Activated CD4-positive, alpha-beta T cell treated with anti-CD3 and anti-CD28 coated beads, Interleukin-2, amount 50 U/mL, for 48 hours (primary cell): Measurements from ENCODE around the gene TMEM179.

ENCODE experiments used
- DNase-seq, 2 experiments: peaks; one replicate each; pipeline ENCODE4 v3.0.0-alpha.2; 2020

The TMEM179 gene

DNA sequence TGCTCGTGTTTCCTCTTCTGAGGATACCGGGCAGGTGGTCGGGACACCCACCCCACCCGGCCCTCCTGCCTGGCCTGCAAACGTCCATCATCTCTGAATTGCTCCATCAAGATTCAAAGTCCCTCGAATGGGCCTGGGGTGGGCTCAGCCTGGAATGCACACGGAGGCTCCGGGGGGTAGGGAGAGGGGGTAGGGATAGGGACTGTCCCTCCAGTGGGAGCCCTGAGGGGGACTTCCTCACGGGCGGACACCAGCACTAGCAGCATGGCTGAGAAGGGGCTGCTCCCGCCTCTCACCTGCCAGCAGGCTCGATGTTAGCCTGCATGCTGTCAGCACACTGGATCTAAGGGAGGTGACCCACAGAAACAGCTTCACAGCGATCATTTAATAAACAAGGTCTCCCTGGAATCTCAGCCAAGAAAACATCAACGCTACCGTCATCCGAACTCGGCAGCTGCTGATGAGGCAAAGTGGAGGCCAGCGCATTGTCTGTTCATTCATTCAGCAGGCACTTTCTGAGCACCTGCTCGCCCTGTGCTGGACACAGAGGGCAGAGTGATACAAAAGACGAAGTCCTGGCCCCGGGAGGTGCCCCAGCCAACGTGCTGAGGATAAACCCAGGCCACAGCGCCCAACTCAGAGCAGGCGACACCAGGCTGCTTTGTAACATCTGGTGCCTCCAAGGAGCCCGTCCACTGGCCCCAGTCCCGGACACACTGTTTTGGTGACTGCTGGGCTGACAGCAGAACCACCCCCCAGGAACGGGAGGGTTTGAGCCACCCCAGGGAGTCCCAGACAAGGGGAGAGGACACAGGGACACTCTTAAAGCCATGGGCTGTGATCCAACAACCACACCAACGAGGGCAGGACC, 6.3 kb downstream of the TMEM179 start:
- DNase-seq, result no peak

DNA sequence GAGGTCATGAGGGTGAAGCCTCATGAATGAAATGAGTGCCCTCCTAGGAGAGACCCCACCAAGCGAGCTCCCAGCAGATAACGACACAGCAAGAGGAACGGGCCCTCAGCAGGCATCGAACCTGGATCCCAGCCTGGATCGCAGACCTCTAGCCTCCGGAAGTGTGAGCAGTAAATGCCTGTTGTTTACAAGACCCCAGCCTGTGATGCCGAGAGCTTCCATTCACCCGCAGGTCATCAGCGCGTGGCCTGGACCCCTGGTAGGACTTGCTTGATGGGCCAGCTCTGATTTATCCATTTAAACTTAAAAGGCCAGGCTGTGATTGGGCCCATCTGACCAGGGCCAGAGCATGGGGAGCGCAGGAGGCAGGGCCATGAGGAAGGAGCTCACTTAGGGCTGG, 7.0 kb downstream of the TMEM179 start:
- no peak for DNase-seq

DNA sequence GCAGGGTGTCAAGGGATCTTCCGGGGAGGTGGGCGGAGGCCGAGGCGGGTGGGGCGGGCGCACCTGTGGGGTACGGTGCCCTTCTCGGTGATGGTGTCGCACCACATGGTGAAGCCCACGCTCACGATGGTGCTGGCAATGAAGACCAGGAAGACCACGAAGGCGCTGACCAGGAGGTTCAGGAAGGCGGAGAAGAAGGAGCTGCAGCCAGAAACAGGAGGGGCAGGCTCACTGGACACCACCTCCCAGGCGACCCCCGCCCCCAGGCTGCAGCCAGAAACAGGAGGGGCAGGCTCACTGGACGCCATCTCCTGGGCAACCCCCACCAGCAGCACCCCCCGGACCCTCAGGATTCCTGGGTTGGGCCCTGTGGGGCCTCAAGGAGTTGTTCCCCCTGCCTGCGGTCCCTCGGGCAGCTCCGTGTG, 7.6 kb downstream of the TMEM179 start:
- DNase-seq, result no peak

DNA sequence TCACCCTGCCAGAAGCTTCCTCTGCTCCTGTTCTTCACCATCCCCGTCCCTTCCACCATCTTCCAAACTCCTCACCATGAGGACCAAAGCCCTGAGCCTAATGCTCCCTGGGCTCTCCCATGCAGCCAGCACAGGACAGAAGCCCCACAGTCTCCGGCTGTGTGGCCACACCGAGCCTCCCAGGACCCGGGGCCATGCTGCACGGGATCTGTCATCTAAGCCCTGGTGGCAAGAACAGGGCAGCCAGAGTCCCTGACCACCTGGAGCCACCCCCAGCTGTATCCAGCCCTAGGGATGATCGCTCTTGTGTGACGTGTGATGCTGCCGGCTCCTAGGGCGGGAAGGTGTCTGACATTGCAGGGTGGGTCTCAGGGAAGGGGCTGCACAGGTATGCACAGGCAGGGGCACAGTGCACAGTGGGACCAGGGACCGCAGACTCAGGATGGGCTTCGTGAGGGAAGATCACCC, 8.1 kb downstream of the TMEM179 start:
- no peak for DNase-seq

DNA sequence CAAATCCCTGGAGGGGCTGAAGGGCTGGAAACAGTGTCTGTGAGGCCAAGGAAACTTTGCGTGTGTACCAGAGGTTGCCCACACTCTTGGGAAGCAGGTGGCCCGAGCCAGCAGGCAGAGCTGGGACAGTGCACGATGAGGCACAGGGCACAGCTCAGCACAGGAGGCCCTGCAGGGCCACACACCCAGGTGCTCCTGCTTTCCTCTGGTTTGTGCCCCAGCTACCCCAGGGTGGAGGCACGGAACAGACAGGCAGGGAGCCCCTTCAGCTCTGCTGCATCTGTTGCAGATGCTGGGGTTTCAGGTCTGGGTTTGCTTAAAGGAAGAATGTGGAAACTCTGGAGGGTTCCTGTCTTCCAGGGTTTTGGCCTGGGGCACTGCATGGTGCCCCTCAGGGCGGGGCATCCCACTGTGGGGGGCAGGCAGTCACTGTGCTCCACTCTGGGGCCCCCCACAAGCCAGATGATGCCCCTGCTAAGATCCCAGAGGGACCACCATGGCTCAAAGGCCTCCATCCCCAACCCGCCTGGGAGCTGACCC, 8.6 kb downstream of the TMEM179 start:
- no peak for DNase-seq

DNA sequence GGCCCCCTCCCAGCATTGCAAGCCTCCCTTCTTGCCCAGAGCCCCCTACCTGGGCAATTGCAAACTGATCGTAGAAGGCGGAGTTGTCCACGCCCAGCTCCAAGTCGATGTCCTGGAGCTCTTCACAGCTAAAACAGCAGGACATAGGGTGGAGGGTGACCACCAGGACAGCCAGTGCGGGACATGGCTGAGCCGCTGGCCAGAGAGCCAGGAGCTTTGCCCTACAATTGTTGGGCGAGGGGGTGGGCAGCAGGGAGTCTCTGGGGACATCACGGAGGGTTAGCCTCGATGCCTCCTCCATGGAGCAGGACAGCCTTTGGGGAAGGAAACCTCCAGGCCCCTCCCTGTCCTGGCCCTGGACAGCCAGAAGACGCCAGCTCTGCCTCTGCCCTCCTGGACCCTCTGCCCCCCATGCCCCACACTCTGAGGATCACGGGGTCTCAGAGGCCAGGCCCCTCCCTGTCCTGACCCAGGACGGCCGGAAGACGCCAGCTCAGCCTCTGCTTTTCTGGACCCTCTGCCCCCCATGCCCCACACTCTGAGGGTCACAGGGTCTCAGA, 9.4 kb downstream of the TMEM179 start:
- DNase-seq, result no peak

DNA sequence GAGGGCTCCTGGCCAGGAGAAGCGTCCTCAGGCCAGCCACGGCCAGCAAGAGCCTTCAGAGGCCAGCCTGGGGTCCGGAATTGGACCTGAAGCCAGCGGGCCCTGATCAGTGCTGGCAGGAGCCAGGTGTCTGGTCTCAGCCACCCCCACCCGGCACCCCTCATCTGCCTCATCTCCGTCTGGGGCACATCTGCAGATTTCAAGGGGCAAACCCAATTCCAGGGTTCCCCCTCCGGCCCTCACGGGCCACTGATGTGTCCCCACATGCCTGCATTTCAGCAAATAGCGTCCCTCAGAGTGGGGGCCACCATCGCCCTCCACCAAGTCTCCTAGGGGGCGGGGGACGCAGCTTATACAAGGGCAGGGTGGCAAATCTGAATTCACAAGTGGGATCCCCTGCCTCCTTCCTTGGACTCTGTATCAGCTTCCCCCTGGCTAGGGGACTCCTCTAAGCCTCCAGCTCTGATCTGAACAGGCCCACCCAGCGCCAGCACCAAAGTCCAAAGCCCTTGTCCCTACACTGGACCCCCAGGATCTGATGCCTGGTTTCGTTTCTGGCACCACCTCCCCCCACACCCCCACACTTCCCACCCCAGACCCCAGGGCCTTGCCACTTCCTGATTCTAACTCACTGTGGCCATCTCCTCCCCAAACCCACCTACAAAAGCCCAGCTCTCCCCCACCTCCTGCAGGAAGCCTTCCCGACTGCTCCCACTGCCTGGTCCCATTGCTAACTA, 10.1 kb downstream of the TMEM179 start:
- DNase-seq, result no peak

DNA sequence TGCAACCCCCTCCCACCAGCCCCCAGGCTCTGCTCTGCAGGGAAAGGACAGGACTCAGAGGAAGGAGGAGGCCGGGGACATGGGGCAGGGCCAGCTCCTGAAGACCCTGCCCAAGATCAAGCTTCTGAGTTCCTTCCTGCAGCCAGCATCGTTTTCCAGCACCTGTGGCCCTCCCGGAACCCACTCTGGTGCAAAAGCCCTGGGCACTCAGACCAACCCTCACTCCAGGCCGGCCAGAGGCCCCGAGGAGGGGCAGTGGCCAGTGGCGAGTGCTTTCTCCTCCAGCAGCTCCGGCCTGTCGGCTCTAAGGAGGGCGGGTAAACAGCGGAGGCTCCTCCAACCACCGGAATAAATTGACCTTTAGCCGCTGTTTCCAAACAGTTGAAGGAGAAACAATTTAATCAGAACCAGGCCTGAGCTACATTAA, 10.8 kb downstream of the TMEM179 start:
- no peak for DNase-seq

DNA sequence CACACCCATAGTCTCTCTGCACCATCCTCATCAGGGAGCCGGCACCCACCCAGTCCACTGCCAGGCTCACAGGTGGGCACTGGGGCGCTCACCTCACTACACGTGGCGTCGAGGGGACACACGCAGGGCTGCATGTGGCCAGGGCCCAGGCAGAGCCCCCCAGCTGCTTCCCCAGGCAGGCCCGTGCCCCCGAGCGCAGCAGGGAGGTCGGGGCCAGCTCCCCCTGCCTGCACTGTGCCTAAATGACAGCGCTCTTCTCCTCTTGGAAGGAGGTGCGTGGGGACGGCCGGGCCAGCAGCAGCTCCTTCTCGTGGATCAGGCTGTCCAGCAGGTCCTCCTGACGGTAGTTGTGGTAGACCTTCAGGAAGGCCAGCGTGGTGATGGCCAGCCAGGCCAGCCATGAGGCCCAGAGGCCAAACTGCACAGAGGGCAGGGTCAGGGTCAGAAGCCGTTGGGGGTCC, 11.3 kb downstream of the TMEM179 start:
- no peak for DNase-seq

DNA sequence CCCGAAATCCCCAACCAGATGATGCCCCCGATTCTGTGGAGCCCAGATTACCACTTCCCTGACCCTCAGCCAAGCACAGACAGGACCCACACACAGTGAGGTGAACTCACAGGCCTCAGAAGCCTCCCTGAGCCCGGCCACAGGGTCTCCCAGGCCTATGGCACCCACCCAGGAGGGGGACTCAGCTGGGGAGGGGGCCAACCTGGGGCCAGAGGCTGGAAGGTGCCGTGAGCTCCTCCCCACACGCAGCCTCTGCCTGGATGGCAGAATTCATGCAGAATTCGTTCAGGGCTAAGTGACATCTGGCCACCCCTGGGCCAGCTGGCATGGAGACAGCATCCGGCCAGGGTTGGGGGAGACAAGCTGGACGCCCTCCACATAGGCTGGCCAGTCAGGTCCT, 11.8 kb downstream of the TMEM179 start:
- no peak for DNase-seq

DNA sequence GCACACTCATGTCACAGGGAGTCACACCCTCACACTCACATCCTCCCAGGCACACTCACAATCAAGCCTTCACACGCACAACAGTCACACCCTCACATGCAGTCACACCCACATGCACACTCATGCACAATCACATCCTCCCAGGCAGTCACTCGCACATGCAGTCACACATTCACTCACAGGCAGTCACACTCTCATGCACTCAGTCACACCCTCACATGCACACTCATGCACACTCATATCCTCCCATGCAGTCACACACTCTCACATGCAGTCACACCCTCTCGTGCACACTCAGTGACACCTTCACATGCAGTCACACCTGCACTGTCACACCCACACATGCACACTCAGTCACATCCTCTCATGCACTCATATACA, 12.3 kb downstream of the TMEM179 start:
- DNase-seq, result no peak

DNA sequence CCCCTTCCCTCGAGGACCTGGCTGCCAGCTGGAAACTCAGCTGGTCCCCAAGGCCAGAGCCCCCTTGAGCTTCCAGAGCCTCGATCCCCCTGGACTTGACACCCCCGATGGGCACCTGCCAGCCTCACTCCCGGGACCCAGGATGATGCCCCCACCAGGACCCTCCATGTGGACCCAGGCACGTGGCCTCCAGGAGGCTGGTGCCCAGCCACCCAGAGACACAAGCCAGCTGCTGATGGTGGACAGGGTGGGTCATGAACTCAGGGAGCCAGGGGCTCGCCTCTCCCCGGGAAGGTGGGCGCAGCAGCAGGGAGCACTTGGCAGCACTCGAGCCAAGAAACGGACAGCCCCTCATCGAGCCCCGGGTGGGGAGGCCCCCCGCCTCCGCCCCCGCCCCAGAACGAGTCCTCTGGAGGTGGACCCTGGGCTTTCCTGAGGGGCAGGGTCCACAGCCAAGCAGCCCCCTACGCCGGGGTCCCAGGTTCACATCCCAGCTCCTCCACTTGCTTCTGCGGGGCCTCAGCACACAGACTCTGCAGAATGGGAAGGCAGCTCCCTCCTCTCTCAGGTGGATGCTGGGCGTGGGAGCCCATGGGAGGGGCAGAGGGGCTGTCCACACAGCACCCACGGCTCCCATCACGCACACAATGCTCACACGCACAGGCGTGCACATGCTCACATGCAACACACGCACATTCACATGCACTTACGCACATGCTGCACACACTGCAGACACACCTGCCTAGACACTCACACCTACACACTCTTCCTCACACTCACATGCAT, 12.9 kb downstream of the TMEM179 start:
- DNase-seq, result no peak

DNA sequence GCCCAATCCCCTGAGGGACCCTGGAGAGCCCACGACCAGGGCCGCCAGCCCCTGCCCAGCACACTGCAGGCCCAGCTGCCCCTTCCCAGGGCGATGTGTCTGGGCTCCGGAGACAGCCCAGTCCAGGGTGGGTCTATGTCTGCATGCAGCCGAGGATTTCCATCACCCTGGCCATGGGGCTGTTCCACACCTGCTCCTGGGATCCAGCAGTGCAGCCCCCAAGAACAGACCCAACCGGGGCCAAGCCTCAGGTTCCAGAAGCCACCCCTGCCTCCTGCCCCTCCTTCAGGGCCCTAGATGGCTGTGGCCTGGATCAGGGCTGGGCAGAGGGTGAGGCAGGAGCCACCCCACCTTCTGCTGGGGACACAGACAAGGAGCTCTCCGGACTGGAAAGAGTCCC, 13.5 kb downstream of the TMEM179 start:
- no peak for DNase-seq

DNA sequence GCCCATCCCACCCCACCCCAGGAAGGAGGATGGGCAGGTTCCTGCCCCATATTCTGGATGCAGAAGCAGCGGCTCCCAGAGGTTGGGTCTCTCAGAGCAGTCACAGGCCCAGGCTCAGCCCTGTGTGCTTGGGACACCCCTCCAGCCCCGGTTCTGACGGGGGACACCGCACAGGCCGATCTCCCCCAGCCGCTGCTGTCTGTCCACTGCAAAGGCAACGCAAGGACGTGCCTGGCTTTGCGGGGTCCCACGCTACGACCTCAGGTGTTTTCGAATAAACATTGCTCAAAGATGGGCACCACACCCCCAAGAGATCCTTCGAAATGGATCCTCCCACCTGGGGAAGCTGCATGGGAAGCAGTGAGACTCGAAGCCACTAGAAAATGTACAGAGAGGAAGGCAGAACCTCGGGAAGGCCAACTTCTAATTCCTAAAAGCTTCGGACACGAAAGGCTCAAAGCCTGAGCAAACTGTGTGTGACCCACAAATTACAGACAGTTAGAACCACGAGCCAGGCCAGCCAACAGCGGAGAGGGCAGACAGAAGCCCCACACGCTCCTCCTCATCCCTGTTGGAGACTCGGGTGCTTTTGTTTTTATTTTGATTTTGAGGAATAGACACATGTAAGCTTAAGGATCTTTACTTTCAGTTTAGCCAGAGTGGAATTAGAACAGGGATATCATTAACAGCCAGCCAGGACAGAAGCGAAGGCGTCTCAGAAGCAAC, 14.2 kb downstream of the TMEM179 start:
- DNase-seq, result no peak

DNA sequence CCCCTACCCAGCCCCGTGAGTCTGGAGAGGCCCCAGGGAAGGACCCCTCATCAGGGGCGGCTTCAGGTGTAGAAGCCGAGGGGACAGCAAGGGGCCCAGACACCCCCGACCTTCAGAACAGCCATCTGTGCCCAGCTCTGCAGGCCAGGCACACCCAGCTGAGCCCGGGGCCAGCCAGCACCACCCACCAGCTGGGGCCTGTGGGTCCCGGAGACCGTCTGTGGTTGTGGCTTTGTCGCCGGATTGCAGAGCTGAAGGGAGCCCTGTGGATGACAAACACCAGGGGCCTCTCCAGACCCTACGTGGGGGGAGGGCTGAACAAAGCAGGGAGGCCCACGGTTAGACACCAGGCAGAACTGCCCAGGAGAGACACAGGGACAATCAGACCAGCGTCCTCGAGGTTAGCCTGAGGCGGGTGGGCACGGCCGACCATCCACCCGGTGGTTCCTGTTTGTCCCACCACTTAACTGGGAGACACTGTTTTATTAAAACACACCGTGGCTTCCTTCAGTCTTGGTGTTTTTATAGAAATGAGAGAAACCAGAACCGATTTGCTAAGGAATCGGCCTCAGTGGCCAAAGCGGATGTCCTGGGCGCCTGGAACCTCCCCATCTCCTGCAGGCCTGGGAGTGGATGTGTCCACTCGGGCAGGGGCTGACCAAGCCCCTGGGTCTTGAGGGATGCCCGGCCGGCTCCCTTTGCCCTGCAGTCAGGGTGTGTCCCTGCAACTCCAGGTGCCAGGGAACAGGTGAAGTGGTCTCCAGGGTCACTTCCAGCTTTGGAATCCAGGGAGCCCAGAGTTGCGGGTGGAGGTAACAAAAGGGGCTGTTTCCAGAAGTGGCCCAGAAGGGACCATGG, 15.0 kb downstream of the TMEM179 start:
- DNase-seq, result no peak

DNA sequence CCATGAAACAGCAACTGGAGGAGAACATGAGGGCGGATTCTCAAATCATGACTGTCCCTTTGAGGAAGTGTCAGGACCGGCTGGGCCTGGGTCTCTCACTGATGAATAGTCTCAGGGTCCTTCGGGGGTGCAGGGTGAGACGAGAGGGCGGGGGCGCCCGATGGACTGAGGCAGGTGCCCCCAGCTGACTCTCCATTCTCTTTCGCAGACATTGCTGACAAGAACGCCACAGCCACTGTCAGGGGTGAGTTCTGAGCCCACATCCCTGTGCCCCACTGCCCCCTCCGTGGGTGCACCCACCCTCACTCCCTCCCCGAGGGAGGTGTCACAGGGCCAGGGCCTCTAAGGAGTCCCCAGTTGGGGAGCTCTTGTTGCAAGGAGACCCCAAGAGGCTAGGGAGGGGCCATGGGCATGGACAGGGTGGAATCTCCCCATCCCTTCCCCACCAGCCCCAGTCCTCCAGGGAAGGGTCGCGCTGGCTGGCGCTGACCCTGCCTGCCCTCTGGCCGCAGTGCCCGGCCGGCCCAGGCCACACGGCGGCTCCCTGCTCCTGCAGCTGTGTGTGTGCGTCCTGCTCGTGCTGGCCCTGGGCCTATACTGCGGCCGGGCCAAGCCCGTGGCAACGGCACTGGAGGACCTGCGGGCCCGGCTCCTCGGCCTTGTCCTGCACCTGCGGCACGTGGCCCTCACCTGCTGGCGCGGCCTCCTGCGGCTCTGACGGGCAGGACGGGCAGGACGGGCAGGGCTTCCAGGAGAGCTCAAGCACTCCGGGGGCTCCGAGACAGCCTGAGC, 16.3 kb downstream of the TMEM179 start:
- no peak for DNase-seq

DNA sequence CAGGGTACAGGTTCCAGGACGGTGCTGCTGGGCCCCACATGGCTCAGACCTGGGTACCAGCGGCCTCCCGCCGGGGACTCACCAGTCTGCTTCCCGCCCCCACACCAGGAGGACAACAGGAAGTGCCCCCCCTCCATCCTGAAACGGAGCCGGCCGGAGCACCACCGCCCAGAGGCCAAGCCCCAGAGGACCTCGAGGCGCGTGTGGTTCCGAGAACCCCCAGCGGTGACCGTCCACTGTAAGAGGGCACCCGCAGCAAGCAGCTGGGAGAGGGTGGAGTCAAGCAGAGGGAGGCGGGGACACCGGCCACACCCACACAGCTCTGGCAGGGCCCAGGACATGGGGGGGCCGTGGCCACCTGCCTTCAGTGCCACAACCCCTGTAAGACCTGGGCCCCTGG, 16.9 kb downstream of the TMEM179 start:
- DNase-seq, result no peak

DNA sequence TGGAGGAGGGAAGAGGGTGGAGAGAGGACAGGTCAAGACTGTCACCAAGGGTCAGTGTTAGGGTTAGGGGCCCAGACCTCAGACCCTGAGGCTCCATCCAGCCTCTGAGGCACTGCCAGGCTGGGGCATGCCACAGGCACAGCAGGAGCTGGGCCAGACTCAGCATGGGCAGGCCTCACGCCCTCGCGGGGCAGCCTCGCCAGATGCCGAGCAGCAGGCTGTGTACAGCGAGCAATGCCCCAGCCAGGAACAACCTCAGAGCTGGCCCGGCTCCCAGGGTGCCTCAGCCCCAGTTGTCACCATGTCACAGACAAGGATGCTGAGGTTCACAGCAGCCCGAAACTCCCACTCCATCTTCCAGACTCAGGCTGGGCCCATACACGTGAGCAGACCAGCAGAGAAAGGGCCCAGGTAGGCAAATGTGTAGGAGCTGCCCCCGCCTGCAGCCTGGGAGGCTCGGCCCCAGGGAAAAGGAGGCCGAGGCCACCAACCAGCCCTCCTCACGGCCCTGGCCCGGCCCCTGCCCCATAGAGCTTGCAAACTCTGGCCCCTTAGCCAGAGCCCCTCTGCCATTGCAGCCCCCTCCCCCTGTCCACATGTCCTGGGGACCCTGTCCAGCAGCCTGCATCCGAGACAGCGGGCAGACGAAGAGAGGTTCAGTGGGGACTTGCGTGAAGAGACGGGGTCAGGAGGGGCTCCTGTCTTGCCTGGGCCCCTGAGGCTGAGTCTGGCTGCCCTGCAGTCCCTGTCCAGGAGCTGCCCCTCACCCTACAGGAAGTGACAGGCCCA, 17.5 kb downstream of the TMEM179 start:
- DNase-seq, result no peak
